Fibroblast of lung (primary cell): Measurements from ENCODE around the gene ENTR1. TPM values are rescaled to one million over a fixed set of nuclear protein-coding genes. Genes with fewer than 3 reads are reported as not detected.
A peak's percentile ranks its signal among the peaks of the same experiment; 100 is the strongest.

Source experiments
- DNase-seq, 2 donors: peaks; one replicate each; pipeline versions ENCODE4 v3.0.0 to v3.0.0-alpha.2; 2010; ENCODE audit warnings: low read depth in 2 of 2
- H2AFZ ChIP-seq: 2 replicates; pipeline ENCODE4 v1.5.1; 2012; ENCODE audit warnings: low read length, control low read depth, inconsistent platforms
- H3K27ac ChIP-seq: 2 replicates; pipeline ENCODE4 v1.5.1; 2011; ENCODE audit warnings: low read length, control low read depth; ENCODE audit not compliant: insufficient read depth
- H3K27me3 ChIP-seq: 2 replicates; pipeline ENCODE4 v1.5.1; 2011; ENCODE audit warnings: mild to moderate bottlenecking, low read length; ENCODE audit not compliant: control insufficient read depth, insufficient read depth
- H3K36me3 ChIP-seq: 2 replicates; pipeline ENCODE4 v1.5.1; 2011; ENCODE audit warnings: low read length; ENCODE audit not compliant: control insufficient read depth, insufficient read depth
- H3K4me1 ChIP-seq: 2 replicates; pipeline ENCODE4 v1.5.1; 2011; ENCODE audit warnings: low read length; ENCODE audit not compliant: control insufficient read depth, insufficient read depth; ENCODE audit errors: extremely low read depth
- H3K4me2 ChIP-seq: 2 replicates; pipeline ENCODE4 v1.5.1; 2011; ENCODE audit warnings: low read length, control low read depth; ENCODE audit not compliant: insufficient read depth; ENCODE audit errors: extremely low read depth
- H3K4me3 ChIP-seq, 4 experiments: fragments of 200-600 bp in 1 of 4; sonication (generic) in 1 of 4; replicated peaks in 1 of 4; 2 replicates each; pipeline ENCODE4 v1.5.1; 2011 to 2016; ENCODE audit warnings: low read length in 4 of 4, low read depth in 3 of 4, mild to moderate bottlenecking in 3 of 4, control low read depth in 2 of 4, inconsistent platforms in 1 of 4, mixed read lengths in 1 of 4; ENCODE audit not compliant: insufficient read depth in 1 of 4; ENCODE audit errors: control extremely low read depth in 1 of 4
- H3K79me2 ChIP-seq: 2 replicates; pipeline ENCODE4 v1.5.1; 2012; ENCODE audit warnings: mild to moderate bottlenecking, low read length, inconsistent platforms; ENCODE audit not compliant: control insufficient read depth, insufficient read depth
- H3K9ac ChIP-seq: 2 replicates; pipeline ENCODE4 v1.5.1; 2011; ENCODE audit warnings: mild to moderate bottlenecking, low read length, control low read depth; ENCODE audit not compliant: insufficient read depth
- H3K9me3 ChIP-seq: 2 replicates; pipeline ENCODE4 v1.5.1; 2012; ENCODE audit warnings: low read depth, low read length; ENCODE audit not compliant: control insufficient read depth, insufficient read depth
- H4K20me1 ChIP-seq: 2 replicates; pipeline ENCODE4 v1.5.1; 2011; ENCODE audit warnings: low read length; ENCODE audit not compliant: control insufficient read depth, insufficient read depth; ENCODE audit errors: extremely low read depth
- EZH2 ChIP-seq: IDR thresholded peaks from 2 replicates; pipeline ENCODE4 v1.5.1; 2012; ENCODE audit warnings: low read length, control low read depth, mild to moderate bottlenecking; ENCODE audit errors: missing control alignments
- polyA plus RNA-seq, 2 donors: library from polyadenylated mRNA; depleted of rRNA in 1 of 2; stranded (reverse) in 1 of 2; unstranded in 1 of 2; fragments of >200 nt; gene quantifications; 2 replicates each; pipeline ENCODE4 v1.2.1, GENCODE V29; 2011 to 2012; ENCODE audit warnings: missing spikeins in 1 of 2
- total RNA-seq: library from RNA; depleted of rRNA; stranded (reverse); fragments of >200 nt; gene quantifications from 2 replicates; pipeline ENCODE4 v1.2.1, GENCODE V29; 2014
- TF ChIP-seq, protein P1 (sequence below), 2 donors: IDR thresholded peaks in 1 of 2; conservative IDR thresholded peaks in 1 of 2; 1 replicate in 1 of 2; 2 replicates in 1 of 2; pipeline ENCODE4 v1.5.1; 2011 to 2012; ENCODE audit warnings: low read length in 2 of 2, control low read depth in 1 of 2, inconsistent platforms in 1 of 2, low read depth in 1 of 2, mild to moderate bottlenecking in 1 of 2

Gene ENTR1
- total and polyA plus RNA-seq, 2 donors (not counting 1 experiment from before 2014, with no cell fraction given): 24.5 to 31.9 TPM

- Histone ChIP-seq H3K9me3 (no peaks in the 10 kb centered on the region), H3K4me3 (no peak overlapping the region), H3K4me2 (no peak overlapping the region), H2AFZ (no peak overlapping the region), H3K36me3 (peaks cover 33% of the 10 kb centered on the region), H3K4me1 (peaks cover 13% of the 10 kb centered on the region), H3K9ac (no peak overlapping the region), H3K27me3 (no peaks in the 10 kb centered on the region), H4K20me1 (no peaks in the 10 kb centered on the region), H3K27ac (no peak overlapping the region), H3K79me2 (peaks cover 23% of the 10 kb centered on the region)
- no peak for DNase-seq
- no peak for TF ChIP-seq EZH2
- TF ChIP-seq, protein P1, sequence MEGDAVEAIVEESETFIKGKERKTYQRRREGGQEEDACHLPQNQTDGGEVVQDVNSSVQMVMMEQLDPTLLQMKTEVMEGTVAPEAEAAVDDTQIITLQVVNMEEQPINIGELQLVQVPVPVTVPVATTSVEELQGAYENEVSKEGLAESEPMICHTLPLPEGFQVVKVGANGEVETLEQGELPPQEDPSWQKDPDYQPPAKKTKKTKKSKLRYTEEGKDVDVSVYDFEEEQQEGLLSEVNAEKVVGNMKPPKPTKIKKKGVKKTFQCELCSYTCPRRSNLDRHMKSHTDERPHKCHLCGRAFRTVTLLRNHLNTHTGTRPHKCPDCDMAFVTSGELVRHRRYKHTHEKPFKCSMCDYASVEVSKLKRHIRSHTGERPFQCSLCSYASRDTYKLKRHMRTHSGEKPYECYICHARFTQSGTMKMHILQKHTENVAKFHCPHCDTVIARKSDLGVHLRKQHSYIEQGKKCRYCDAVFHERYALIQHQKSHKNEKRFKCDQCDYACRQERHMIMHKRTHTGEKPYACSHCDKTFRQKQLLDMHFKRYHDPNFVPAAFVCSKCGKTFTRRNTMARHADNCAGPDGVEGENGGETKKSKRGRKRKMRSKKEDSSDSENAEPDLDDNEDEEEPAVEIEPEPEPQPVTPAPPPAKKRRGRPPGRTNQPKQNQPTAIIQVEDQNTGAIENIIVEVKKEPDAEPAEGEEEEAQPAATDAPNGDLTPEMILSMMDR (conservative IDR thresholded peaks at IDR 0.05 in 1 of 2, IDR thresholded peaks at IDR 0.05 in 1 of 2; ENCODE audit: low read depth in 1 of 2, low read length in 2 of 2): no peak
These were observed 31.3 kb upstream of the ENTR1 start for GRCh38 chr9:136441681-136442245.

DNA sequence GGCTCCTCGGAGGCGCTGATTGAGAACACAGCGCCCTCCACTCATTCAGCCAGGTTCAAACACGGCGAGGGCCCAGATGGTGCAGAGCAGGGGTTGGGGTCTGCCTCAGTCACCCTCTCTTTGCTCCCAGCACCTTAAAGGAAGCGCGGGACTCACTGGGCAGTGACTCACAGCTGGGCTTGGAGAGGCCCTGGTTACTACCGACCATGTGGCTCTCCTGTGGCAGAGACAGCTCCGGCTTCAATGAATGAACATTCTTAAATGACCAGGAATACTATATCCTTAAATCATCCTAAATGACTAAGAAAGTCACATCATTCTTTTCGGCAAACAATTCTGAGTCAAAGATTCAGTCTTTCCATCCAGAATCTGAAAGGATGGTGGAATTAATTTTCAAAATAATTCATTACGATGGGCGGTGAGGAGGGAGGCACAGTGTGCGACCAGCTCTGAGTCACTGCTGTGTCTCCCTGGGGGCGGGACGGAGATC is 30.8 kb upstream of the ENTR1 start:
- Histone ChIP-seq H3K27ac (no peak overlapping the region), H3K27me3 (no peaks in the 10 kb centered on the region), H3K9ac (no peak overlapping the region), H3K9me3 (no peaks in the 10 kb centered on the region), H3K4me1 (peaks cover 13% of the 10 kb centered on the region), H4K20me1 (no peaks in the 10 kb centered on the region), H3K79me2 (peaks cover 29% of the 10 kb centered on the region), H3K4me3 (no peak overlapping the region), H2AFZ (no peak overlapping the region), H3K4me2 (no peak overlapping the region), H3K36me3 (peaks cover 30% of the 10 kb centered on the region)
- no peak for TF ChIP-seq EZH2
- TF ChIP-seq, protein P1 (conservative IDR thresholded peaks at IDR 0.05 in 1 of 2, IDR thresholded peaks at IDR 0.05 in 1 of 2; ENCODE audit: low read depth in 1 of 2, low read length in 2 of 2): no peak
- DNase-seq: peak in 1 of 2 donors; percentile 81

DNA sequence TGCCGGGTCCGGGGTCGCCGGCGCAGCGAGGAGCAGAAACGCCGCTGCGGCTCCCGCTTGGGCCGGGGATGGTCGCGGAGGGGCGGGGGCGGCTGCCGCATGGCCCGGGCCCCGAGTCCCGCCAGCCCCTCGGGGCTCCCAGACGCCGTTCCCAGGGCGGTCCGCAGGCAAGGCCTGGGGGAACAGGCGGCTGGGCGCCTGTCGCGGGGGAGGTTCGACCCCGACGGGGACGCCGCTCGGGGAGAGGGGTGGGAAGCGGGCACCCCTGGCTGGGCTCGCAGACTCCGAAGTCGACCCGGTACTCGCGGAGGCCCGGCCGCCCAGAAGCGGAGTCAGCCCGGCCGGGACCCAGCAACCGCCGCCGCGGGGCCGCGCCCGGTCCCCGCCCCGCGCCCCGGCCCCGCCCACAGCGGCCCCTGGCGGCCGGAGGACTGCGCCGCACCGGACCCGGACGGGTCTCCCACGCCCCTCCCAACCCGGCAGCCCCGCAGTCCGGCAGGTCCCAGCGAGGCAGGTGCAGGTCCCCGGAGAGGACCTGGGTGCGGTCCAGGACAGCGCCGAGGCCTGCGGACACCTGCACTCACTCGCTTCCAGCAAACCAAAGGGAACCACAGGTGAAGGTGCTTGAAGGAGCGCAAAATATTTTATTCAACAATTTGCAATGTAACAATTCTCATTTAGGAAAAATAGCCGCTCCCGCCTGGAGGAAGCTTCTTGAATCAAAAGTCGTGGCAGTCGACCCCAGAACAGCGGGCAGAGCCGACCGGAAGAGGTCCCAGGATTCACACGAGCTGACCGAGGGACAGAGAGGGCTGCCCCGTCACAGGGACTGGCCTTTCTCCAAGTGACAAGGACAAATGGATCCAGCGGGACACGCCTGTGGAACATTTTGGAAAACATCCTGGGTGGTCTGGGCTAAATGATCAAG is 29.3 kb upstream of the ENTR1 start, which contains the start of gene INPP5E:
INPP5E (minus strand) TSS at position 365 of the 928 bp plus-strand sequence. CDS start 426 bp downstream, outside the sequence.
- peak within 1 kb of the TSS; percentile 77 for H3K27ac ChIP-seq
- H4K20me1 ChIP-seq: no peaks in the 10 kb centered on the region
- peak within 1 kb of the TSS; percentile 73 to 83 (median 78) for H3K4me3 ChIP-seq
- H3K4me1 ChIP-seq: peaks cover 13% of the 10 kb centered on the region
- peak; percentile 64 to 69 for DNase-seq
- H3K9me3 ChIP-seq: no peaks in the 10 kb centered on the region
- H3K36me3 ChIP-seq: peaks cover 25% of the 10 kb centered on the region
- H3K27me3 ChIP-seq: no peaks in the 10 kb centered on the region
- TF ChIP-seq EZH2: no peak
- TF ChIP-seq, protein P1 (conservative IDR thresholded peaks at IDR 0.05 in 1 of 2, IDR thresholded peaks at IDR 0.05 in 1 of 2; ENCODE audit: low read depth in 1 of 2, low read length in 2 of 2): peak; percentile 31 to 38
- peak within 1 kb of the TSS; percentile 85 for H3K9ac ChIP-seq
- H3K79me2 ChIP-seq: peaks cover 42% of the 10 kb centered on the region
- H3K4me2 ChIP-seq: peak within 1 kb of the TSS; percentile 90
- H2AFZ ChIP-seq: no peak within 1 kb of the TSS
